Measurements from ENCODE around the gene CREM. TPM values are rescaled to one million over a fixed set of nuclear protein-coding genes. Genes with fewer than 3 reads are reported as not detected.

Gene CREM
- total RNA-seq, 1 experiment from 2014 or later, result 38.8 TPM

- Histone ChIP-seq H3K27ac (ENCODE audit: low read length) (no peak overlapping the region), H3K4me3 (ENCODE audit: low read length) (no peak overlapping the region), H3K4me2 (ENCODE audit: low read depth, low read length, poor library complexity, severe bottlenecking) (no peak overlapping the region), H3K27me3 (ENCODE audit: low read length) (no peaks in the 10 kb centered on the region), H3K9me2 (replicated peaks; ENCODE audit: insufficient read depth, low read length) (no peaks in the 10 kb centered on the region), H3K9me3 (ENCODE audit: low read length) (no peaks in the 10 kb centered on the region), H3K36me3 (ENCODE audit: insufficient read depth, low read length) (no peaks in the 10 kb centered on the region), H2AFZ (ENCODE audit: low read length) (no peak overlapping the region), H3K4me1 (ENCODE audit: low read length) (peaks cover 9% of the 10 kb centered on the region), H3K79me2 (ENCODE audit: low read length) (no peaks in the 10 kb centered on the region), H4K20me1 (ENCODE audit: insufficient read depth, low read depth, low read length) (no peaks in the 10 kb centered on the region), H3K9ac (ENCODE audit: low read length) (no peak overlapping the region)
- no peak for DNase-seq
Observed at GRCh38 chr10:35140126-35140525, 13.5 kb downstream of the CREM start.

GRCh38 chr10:35140727-35141126 is 14.1 kb downstream of the CREM start:
- Histone ChIP-seq H3K4me3 (ENCODE audit: low read length) (no peak overlapping the region), H4K20me1 (ENCODE audit: insufficient read depth, low read depth, low read length) (no peaks in the 10 kb centered on the region), H3K4me2 (ENCODE audit: low read depth, low read length, poor library complexity, severe bottlenecking) (no peak overlapping the region), H3K9ac (ENCODE audit: low read length) (no peak overlapping the region), H3K9me2 (replicated peaks; ENCODE audit: insufficient read depth, low read length) (no peaks in the 10 kb centered on the region), H3K79me2 (ENCODE audit: low read length) (no peaks in the 10 kb centered on the region), H3K9me3 (ENCODE audit: low read length) (no peaks in the 10 kb centered on the region), H3K27me3 (ENCODE audit: low read length) (no peaks in the 10 kb centered on the region), H3K4me1 (ENCODE audit: low read length) (peaks cover 8% of the 10 kb centered on the region), H2AFZ (ENCODE audit: low read length) (no peak overlapping the region), H3K36me3 (ENCODE audit: insufficient read depth, low read length) (no peaks in the 10 kb centered on the region), H3K27ac (ENCODE audit: low read length) (no peak overlapping the region)
- no peak for DNase-seq

GRCh38 chr10:35150308-35150707 is 23.7 kb downstream of the CREM start:
- no peak overlapping the region for H3K4me2 ChIP-seq (ENCODE audit: low read depth, low read length, poor library complexity, severe bottlenecking)
- peaks cover 9% of the 10 kb centered on the region for H3K4me1 ChIP-seq (ENCODE audit: low read length)
- no peak overlapping the region for H2AFZ ChIP-seq (ENCODE audit: low read length)
- DNase-seq, result no peak
- no peaks in the 10 kb centered on the region for H3K9me2 ChIP-seq (replicated peaks; ENCODE audit: insufficient read depth, low read length)
- no peak overlapping the region for H3K27ac ChIP-seq (ENCODE audit: low read length)
- H3K79me2 ChIP-seq (ENCODE audit: low read length), result no peaks in the 10 kb centered on the region
- H3K4me3 ChIP-seq (ENCODE audit: low read length), result no peak overlapping the region
- no peaks in the 10 kb centered on the region for H4K20me1 ChIP-seq (ENCODE audit: insufficient read depth, low read depth, low read length)
- no peaks in the 10 kb centered on the region for H3K9me3 ChIP-seq (ENCODE audit: low read length)
- no peaks in the 10 kb centered on the region for H3K36me3 ChIP-seq (ENCODE audit: insufficient read depth, low read length)
- H3K9ac ChIP-seq (ENCODE audit: low read length), result no peak overlapping the region
- no peaks in the 10 kb centered on the region for H3K27me3 ChIP-seq (ENCODE audit: low read length)

- no peaks in the 10 kb centered on the region for H3K36me3 ChIP-seq (ENCODE audit: insufficient read depth, low read length)
- no peaks in the 10 kb centered on the region for H3K9me3 ChIP-seq (ENCODE audit: low read length)
- H3K4me3 ChIP-seq (ENCODE audit: low read length), result no peak overlapping the region
- H3K4me2 ChIP-seq (ENCODE audit: low read depth, low read length, poor library complexity, severe bottlenecking), result no peak overlapping the region
- no peaks in the 10 kb centered on the region for H4K20me1 ChIP-seq (ENCODE audit: insufficient read depth, low read depth, low read length)
- H2AFZ ChIP-seq (ENCODE audit: low read length), result no peak overlapping the region
- DNase-seq, result no peak
- H3K27ac ChIP-seq (ENCODE audit: low read length), result no peak overlapping the region
- peaks cover 9% of the 10 kb centered on the region for H3K4me1 ChIP-seq (ENCODE audit: low read length)
- H3K9ac ChIP-seq (ENCODE audit: low read length), result no peak overlapping the region
- no peaks in the 10 kb centered on the region for H3K9me2 ChIP-seq (replicated peaks; ENCODE audit: insufficient read depth, low read length)
- no peaks in the 10 kb centered on the region for H3K27me3 ChIP-seq (ENCODE audit: low read length)
- H3K79me2 ChIP-seq (ENCODE audit: low read length), result no peaks in the 10 kb centered on the region
Observed at GRCh38 chr10:35152992-35153391, 26.3 kb downstream of the CREM start.

- H3K9ac ChIP-seq (ENCODE audit: low read length), result no peak overlapping the region
- H3K27me3 ChIP-seq (ENCODE audit: low read length), result no peaks in the 10 kb centered on the region
- H4K20me1 ChIP-seq (ENCODE audit: insufficient read depth, low read depth, low read length), result no peaks in the 10 kb centered on the region
- no peak overlapping the region for H3K4me3 ChIP-seq (ENCODE audit: low read length)
- H3K27ac ChIP-seq (ENCODE audit: low read length), result no peak overlapping the region
- H3K9me2 ChIP-seq (replicated peaks; ENCODE audit: insufficient read depth, low read length), result no peaks in the 10 kb centered on the region
- H3K4me1 ChIP-seq (ENCODE audit: low read length), result peaks cover 9% of the 10 kb centered on the region
- H2AFZ ChIP-seq (ENCODE audit: low read length), result no peak overlapping the region
- no peak for DNase-seq
- H3K4me2 ChIP-seq (ENCODE audit: low read depth, low read length, poor library complexity, severe bottlenecking), result no peak overlapping the region
- no peaks in the 10 kb centered on the region for H3K36me3 ChIP-seq (ENCODE audit: insufficient read depth, low read length)
- no peaks in the 10 kb centered on the region for H3K9me3 ChIP-seq (ENCODE audit: low read length)
- H3K79me2 ChIP-seq (ENCODE audit: low read length), result no peaks in the 10 kb centered on the region
Observed at GRCh38 chr10:35153716-35154115, 27.1 kb downstream of the CREM start.

GRCh38 chr10:35160743-35161142 is 34.1 kb downstream of the CREM start:
- Histone ChIP-seq H2AFZ (ENCODE audit: low read length) (no peak overlapping the region), H3K27ac (ENCODE audit: low read length) (no peak overlapping the region), H3K4me3 (ENCODE audit: low read length) (no peak overlapping the region), H3K4me1 (ENCODE audit: low read length) (no peaks in the 10 kb centered on the region), H3K9ac (ENCODE audit: low read length) (no peak overlapping the region), H3K79me2 (ENCODE audit: low read length) (no peaks in the 10 kb centered on the region), H3K27me3 (ENCODE audit: low read length) (no peaks in the 10 kb centered on the region), H3K9me2 (replicated peaks; ENCODE audit: insufficient read depth, low read length) (no peaks in the 10 kb centered on the region), H3K9me3 (ENCODE audit: low read length) (no peaks in the 10 kb centered on the region), H4K20me1 (ENCODE audit: insufficient read depth, low read depth, low read length) (0 out of 2 replicates have a peak, but pooled peaks cover 3% of the 10 kb centered on the region), H3K36me3 (ENCODE audit: insufficient read depth, low read length) (no peaks in the 10 kb centered on the region), H3K4me2 (ENCODE audit: low read depth, low read length, poor library complexity, severe bottlenecking) (no peak overlapping the region)
- no peak for DNase-seq

- Histone ChIP-seq H3K9me3 (ENCODE audit: low read length) (no peaks in the 10 kb centered on the region), H3K36me3 (ENCODE audit: insufficient read depth, low read length) (no peaks in the 10 kb centered on the region), H3K4me3 (ENCODE audit: low read length) (no peak overlapping the region), H2AFZ (ENCODE audit: low read length) (no peak overlapping the region), H3K4me2 (ENCODE audit: low read depth, low read length, poor library complexity, severe bottlenecking) (no peak overlapping the region), H3K79me2 (ENCODE audit: low read length) (no peaks in the 10 kb centered on the region), H3K9me2 (replicated peaks; ENCODE audit: insufficient read depth, low read length) (no peaks in the 10 kb centered on the region), H3K27me3 (ENCODE audit: low read length) (no peaks in the 10 kb centered on the region), H4K20me1 (ENCODE audit: insufficient read depth, low read depth, low read length) (0 out of 2 replicates have a peak, but pooled peaks cover 3% of the 10 kb centered on the region), H3K9ac (ENCODE audit: low read length) (no peak overlapping the region), H3K4me1 (ENCODE audit: low read length) (no peaks in the 10 kb centered on the region), H3K27ac (ENCODE audit: low read length) (no peak overlapping the region)
- DNase-seq, result no peak
Observed at GRCh38 chr10:35161906-35162305, 35.3 kb downstream of the CREM start.

GRCh38 chr10:35165136-35165535 is 38.5 kb downstream of the CREM start:
- DNase-seq, result no peak
- Histone ChIP-seq H2AFZ (ENCODE audit: low read length) (no peak overlapping the region), H3K4me3 (ENCODE audit: low read length) (no peak overlapping the region), H3K4me1 (ENCODE audit: low read length) (no peaks in the 10 kb centered on the region), H3K9ac (ENCODE audit: low read length) (no peak overlapping the region), H3K79me2 (ENCODE audit: low read length) (no peaks in the 10 kb centered on the region), H3K4me2 (ENCODE audit: low read depth, low read length, poor library complexity, severe bottlenecking) (no peak overlapping the region), H3K9me2 (replicated peaks; ENCODE audit: insufficient read depth, low read length) (no peaks in the 10 kb centered on the region), H4K20me1 (ENCODE audit: insufficient read depth, low read depth, low read length) (0 out of 2 replicates have a peak, but pooled peaks cover 3% of the 10 kb centered on the region), H3K27me3 (ENCODE audit: low read length) (no peaks in the 10 kb centered on the region), H3K36me3 (ENCODE audit: insufficient read depth, low read length) (no peaks in the 10 kb centered on the region), H3K27ac (ENCODE audit: low read length) (no peak overlapping the region), H3K9me3 (ENCODE audit: low read length) (no peaks in the 10 kb centered on the region)

GRCh38 chr10:35165811-35166210 is 39.2 kb downstream of the CREM start:
- Histone ChIP-seq H3K9me3 (ENCODE audit: low read length) (no peaks in the 10 kb centered on the region), H3K4me3 (ENCODE audit: low read length) (no peak overlapping the region), H3K27me3 (ENCODE audit: low read length) (no peaks in the 10 kb centered on the region), H3K4me2 (ENCODE audit: low read depth, low read length, poor library complexity, severe bottlenecking) (no peak overlapping the region), H4K20me1 (ENCODE audit: insufficient read depth, low read depth, low read length) (0 out of 2 replicates have a peak, but pooled peaks cover 3% of the 10 kb centered on the region), H3K27ac (ENCODE audit: low read length) (no peak overlapping the region), H3K79me2 (ENCODE audit: low read length) (no peaks in the 10 kb centered on the region), H3K9me2 (replicated peaks; ENCODE audit: insufficient read depth, low read length) (no peaks in the 10 kb centered on the region), H3K9ac (ENCODE audit: low read length) (no peak overlapping the region), H2AFZ (ENCODE audit: low read length) (no peak overlapping the region), H3K4me1 (ENCODE audit: low read length) (no peaks in the 10 kb centered on the region), H3K36me3 (ENCODE audit: insufficient read depth, low read length) (no peaks in the 10 kb centered on the region)
- DNase-seq, result no peak

Data from Karpas-422 (cell line).